ENCODE results near the gene IRF6. TPM values are rescaled to one million over a fixed set of nuclear protein-coding genes. Genes with fewer than 3 reads are reported as not detected.

The IRF6 gene
- total RNA-seq, 4 donors from 2014 or later = 0.42 to 1.8 (median 1.4) TPM

DNA sequence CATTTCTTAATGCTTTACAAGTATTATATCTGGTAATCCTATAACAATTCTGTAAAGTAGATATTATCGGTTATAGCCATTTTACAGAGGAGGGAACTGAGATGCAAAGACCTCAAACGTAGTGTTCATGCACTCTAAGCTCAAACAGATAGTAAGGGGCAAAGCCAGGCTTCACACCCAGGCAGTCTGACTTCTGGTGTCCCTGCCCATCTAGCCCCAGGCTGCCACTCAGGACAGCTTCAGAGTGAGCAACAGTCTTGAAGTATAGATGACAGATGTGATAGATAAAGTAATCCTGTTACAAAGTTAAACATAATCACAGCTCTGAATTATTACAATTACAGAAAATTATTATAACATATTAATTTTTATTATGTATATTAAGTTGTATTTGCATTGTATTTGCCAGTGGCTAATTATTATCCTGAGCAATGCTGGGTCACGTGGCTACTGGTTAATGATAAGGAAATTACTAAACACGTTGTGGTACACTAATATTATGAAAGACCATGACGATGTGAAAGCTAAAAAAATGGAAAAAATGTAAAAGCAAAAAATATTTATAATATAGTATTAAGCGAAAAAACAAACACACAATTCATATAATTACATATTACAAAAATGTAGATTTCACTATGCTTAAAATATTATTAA is 56.1 kb downstream of the IRF6 start:
- Histone ChIP-seq H3K9me3 (no peaks in the 10 kb centered on the region), H3K27ac (no peak overlapping the region), H3K27me3 (no peaks in the 10 kb centered on the region), H3K36me3 (no peaks in the 10 kb centered on the region), H3K4me3 (no peak overlapping the region), H3K4me1 (peaks cover 0 to 11% (median 2%) of the 10 kb centered on the region in 4 donors)
- DNase-seq (ENCODE audit: low spot score in 2 of 2) = no peak
- WGBS, 2 donors = 70 to 76% methylated on average over 6 of the region's 6 CpGs
- TF ChIP-seq POLR2A (IDR thresholded peaks at IDR 0.05) (no peak), EP300 (IDR thresholded peaks at IDR 0.05) (no peak)
- TF ChIP-seq, protein P1, sequence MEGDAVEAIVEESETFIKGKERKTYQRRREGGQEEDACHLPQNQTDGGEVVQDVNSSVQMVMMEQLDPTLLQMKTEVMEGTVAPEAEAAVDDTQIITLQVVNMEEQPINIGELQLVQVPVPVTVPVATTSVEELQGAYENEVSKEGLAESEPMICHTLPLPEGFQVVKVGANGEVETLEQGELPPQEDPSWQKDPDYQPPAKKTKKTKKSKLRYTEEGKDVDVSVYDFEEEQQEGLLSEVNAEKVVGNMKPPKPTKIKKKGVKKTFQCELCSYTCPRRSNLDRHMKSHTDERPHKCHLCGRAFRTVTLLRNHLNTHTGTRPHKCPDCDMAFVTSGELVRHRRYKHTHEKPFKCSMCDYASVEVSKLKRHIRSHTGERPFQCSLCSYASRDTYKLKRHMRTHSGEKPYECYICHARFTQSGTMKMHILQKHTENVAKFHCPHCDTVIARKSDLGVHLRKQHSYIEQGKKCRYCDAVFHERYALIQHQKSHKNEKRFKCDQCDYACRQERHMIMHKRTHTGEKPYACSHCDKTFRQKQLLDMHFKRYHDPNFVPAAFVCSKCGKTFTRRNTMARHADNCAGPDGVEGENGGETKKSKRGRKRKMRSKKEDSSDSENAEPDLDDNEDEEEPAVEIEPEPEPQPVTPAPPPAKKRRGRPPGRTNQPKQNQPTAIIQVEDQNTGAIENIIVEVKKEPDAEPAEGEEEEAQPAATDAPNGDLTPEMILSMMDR (IDR thresholded peaks at IDR 0.05) = no peak

DNA sequence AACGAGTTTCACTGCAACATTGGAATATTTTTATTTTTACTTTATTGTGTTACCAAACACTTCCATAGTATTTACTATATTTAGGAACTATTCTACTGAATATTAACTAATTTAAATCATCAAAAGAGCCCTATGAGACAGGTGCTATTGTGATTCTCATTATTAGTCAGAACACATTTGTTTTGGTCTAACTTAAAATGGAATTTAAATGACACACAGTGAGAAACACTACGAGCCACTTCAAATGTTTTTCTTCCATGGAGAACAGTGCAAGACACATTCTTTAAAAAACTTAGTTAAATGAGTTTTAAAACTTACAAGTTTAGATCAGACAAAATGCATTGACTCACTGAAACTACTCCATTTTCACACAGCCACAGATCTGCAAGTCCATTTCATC is 56.7 kb downstream of the IRF6 start:
- Histone ChIP-seq H3K27me3 (no peaks in the 10 kb centered on the region), H3K4me3 (no peak overlapping the region), H3K27ac (no peak overlapping the region), H3K9me3 (no peaks in the 10 kb centered on the region), H3K36me3 (no peaks in the 10 kb centered on the region), H3K4me1 (peaks cover 0 to 11% (median 2%) of the 10 kb centered on the region in 4 donors)
- no peak for DNase-seq (ENCODE audit: low spot score in 2 of 2)
- TF ChIP-seq EP300 (IDR thresholded peaks at IDR 0.05) (no peak), POLR2A (IDR thresholded peaks at IDR 0.05) (no peak)
- TF ChIP-seq, protein P1 (IDR thresholded peaks at IDR 0.05) = no peak
- WGBS, 2 donors = 71 to 72% methylated on average over 2 of the region's 2 CpGs

DNA sequence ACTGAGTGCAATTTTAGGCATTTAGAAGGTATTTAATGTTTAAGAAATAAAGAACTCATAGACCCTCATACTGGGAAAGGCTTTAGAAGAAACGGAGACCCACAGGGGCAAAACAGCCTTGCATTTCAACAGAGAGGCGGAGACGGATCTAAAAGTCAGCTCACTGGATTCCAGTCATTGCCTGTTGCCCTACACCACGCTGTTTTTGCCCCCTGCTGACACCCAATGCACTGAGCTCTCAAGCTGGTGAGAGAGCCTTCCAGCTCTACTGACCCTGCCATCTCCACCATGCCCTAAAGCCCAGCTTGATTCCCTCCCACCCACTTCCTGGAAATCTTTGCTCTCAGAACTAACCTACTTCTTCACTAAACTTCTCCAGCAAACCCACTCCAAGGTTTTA is 57.3 kb downstream of the IRF6 start:
- H3K27ac ChIP-seq = no peak overlapping the region
- no peak for DNase-seq (ENCODE audit: low spot score in 2 of 2)
- no peak overlapping the region for H3K4me3 ChIP-seq
- peaks cover 0 to 11% (median 2%) of the 10 kb centered on the region in 4 donors for H3K4me1 ChIP-seq
- 66 to 72% methylated on average over 4 of the region's 4 CpGs for WGBS, 2 donors
- no peaks in the 10 kb centered on the region for H3K9me3 ChIP-seq
- H3K27me3 ChIP-seq = no peaks in the 10 kb centered on the region
- no peaks in the 10 kb centered on the region for H3K36me3 ChIP-seq
- TF ChIP-seq POLR2A (IDR thresholded peaks at IDR 0.05) = no peak
- TF ChIP-seq, protein P1 (IDR thresholded peaks at IDR 0.05) = no peak
- TF ChIP-seq EP300 (IDR thresholded peaks at IDR 0.05) = no peak

DNA sequence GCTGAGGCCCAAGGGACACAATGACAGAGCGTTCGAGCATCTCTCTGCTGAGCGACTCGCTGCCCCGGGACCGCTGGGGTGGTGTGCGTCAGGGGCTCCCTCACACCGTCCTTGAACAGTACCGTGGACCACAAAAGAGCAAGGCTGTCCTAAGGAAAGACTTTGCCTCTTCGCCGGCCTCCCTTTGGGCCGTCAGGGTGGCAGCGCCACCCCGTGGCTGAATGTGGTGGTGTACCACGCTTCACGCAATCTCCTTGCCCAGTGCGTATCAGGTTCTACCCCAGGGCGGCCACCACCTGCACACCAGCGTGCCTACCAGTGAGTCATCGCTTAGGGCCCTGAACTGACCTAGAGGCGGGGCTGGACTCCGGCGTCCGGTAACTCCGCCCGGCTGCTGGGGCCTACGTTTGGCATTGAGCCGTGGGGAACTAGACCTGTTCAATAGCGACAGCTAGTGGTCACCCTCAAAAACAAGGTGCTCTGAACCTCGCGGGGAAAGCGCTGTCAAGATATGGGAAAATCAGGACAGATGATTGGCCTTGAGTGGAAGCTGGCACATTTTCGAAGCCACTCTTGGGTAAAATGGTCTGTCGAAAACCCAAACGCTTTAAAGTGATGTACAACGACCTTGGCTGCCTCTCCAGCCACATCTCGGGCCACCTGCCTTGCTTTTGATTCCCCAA is 58.2 kb downstream of the IRF6 start:
- Histone ChIP-seq H3K4me3 (peak overlapping the region in 2 of 4 donors; percentile 40 to 43), H3K4me1 (peaks cover 0 to 16% (median 3%) of the 10 kb centered on the region in 4 donors), H3K27me3 (no peaks in the 10 kb centered on the region), H3K9me3 (no peaks in the 10 kb centered on the region), H3K36me3 (no peaks in the 10 kb centered on the region), H3K27ac (peak overlapping the region in 3 of 4 donors; percentile 4 to 52 (median 48))
- WGBS, 2 donors = 15 to 22% methylated on average over 30 to 35 of the region's 37 CpGs
- TF ChIP-seq, protein P1 (IDR thresholded peaks at IDR 0.05) = peak; percentile 82 to 99 (median 87)
- TF ChIP-seq POLR2A (IDR thresholded peaks at IDR 0.05) (no peak), EP300 (IDR thresholded peaks at IDR 0.05) (peak; percentile 43 to 75)
- DNase-seq (ENCODE audit: low spot score in 2 of 2) = peak; percentile 76 to 83

All from tibial nerve (tissue), 4 donors.